Fibroblast of pulmonary artery (primary cell): ENCODE results near the gene EPC2.

Experiments
- DNase-seq: peaks from one replicate; pipeline ENCODE4 v3.0.0-alpha.2; 2010; ENCODE audit warnings: low read depth
- H3K4me3 ChIP-seq: replicated peaks from 2 replicates; pipeline ENCODE4 v1.5.1; 2011; ENCODE audit warnings: low read depth, mild to moderate bottlenecking, control low read depth, low read length, moderate library complexity
- TF ChIP-seq, protein P1 (sequence below): IDR thresholded peaks from 2 replicates; pipeline ENCODE4 v1.5.1; 2011; ENCODE audit warnings: mild to moderate bottlenecking, control low read depth, low read length, inconsistent platforms; ENCODE audit errors: missing control alignments

The EPC2 gene, protein sequence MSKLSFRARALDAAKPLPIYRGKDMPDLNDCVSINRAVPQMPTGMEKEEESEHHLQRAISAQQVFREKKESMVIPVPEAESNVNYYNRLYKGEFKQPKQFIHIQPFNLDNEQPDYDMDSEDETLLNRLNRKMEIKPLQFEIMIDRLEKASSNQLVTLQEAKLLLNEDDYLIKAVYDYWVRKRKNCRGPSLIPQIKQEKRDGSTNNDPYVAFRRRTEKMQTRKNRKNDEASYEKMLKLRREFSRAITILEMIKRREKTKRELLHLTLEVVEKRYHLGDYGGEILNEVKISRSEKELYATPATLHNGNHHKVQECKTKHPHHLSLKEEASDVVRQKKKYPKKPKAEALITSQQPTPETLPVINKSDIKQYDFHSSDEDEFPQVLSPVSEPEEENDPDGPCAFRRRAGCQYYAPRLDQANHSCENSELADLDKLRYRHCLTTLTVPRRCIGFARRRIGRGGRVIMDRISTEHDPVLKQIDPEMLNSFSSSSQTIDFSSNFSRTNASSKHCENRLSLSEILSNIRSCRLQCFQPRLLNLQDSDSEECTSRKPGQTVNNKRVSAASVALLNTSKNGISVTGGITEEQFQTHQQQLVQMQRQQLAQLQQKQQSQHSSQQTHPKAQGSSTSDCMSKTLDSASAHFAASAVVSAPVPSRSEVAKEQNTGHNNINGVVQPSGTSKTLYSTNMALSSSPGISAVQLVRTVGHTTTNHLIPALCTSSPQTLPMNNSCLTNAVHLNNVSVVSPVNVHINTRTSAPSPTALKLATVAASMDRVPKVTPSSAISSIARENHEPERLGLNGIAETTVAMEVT

DNA sequence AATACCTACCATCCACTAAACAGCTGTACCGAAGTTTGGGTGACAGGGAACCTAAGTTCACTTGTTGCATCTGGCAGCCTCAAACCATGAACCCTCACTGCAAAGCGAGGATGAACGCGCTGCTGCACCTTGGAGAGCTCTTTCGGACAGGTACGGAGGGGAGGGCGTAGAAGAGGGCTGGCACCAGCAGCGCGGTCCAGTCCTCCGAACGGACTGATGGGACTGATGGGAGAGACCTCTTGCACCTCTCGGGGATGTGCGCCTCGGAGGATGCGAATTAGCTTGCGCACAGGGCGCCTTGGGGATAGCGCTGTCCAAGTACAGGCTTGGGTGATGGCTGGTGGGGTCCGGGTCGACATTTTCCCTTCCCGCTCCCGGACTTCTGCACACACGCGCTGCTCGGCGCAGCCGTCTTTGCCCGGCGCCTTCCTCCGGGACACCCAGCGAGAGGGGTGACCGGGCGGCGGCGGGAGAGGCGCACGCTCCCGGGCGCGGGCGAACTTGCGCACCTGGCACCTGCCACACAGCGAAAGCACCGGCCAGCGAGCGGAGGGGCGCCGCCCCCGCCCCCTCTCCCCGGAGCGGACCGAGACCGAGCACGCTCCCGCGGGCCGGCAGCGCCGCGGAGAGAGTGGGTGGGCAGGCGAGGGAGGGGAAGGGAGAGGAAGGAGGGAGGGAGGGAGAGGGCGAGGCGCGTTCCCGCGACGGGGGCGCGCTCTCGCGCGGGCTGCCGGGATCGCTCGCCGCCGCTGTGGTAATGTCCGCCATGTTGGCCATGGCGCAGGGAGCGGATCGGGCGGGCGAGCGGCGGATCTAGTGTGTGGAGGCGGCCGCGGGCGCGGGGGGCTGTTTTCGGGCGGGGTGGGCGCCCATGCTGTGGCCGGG is at the start of gene EPC2:
EPC2 (plus strand) TSS at position 754 of the 885 bp plus-strand sequence. CDS start 267 bp downstream, outside the sequence.
- H3K4me3 ChIP-seq: peak within 1 kb of the TSS; percentile 67
- DNase-seq: peak; percentile 90
- TF ChIP-seq, protein P1, sequence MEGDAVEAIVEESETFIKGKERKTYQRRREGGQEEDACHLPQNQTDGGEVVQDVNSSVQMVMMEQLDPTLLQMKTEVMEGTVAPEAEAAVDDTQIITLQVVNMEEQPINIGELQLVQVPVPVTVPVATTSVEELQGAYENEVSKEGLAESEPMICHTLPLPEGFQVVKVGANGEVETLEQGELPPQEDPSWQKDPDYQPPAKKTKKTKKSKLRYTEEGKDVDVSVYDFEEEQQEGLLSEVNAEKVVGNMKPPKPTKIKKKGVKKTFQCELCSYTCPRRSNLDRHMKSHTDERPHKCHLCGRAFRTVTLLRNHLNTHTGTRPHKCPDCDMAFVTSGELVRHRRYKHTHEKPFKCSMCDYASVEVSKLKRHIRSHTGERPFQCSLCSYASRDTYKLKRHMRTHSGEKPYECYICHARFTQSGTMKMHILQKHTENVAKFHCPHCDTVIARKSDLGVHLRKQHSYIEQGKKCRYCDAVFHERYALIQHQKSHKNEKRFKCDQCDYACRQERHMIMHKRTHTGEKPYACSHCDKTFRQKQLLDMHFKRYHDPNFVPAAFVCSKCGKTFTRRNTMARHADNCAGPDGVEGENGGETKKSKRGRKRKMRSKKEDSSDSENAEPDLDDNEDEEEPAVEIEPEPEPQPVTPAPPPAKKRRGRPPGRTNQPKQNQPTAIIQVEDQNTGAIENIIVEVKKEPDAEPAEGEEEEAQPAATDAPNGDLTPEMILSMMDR: no peak

DNA sequence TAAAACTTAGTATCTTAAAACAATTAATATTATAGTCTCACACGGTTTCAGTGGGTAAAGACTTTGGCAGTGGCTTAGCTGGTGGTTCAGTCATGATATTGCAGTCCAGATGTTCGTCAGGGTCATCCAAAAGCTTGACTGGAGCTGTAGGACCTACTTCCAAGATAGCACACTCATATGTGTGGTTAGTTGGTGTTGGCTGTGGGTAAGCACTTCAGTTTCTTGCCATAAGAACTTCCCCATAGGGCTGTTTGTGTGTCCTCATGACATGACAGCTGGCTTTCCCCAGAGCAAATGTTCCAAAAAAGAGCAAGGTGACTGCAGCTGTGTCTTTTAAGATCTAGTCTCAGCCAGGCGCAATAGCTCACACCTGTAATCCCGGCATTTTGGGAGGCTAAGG is 48.5 kb upstream of the EPC2 start:
- DNase-seq: no peak
- H3K4me3 ChIP-seq: no peak overlapping the region
- TF ChIP-seq, protein P1: no peak

DNA sequence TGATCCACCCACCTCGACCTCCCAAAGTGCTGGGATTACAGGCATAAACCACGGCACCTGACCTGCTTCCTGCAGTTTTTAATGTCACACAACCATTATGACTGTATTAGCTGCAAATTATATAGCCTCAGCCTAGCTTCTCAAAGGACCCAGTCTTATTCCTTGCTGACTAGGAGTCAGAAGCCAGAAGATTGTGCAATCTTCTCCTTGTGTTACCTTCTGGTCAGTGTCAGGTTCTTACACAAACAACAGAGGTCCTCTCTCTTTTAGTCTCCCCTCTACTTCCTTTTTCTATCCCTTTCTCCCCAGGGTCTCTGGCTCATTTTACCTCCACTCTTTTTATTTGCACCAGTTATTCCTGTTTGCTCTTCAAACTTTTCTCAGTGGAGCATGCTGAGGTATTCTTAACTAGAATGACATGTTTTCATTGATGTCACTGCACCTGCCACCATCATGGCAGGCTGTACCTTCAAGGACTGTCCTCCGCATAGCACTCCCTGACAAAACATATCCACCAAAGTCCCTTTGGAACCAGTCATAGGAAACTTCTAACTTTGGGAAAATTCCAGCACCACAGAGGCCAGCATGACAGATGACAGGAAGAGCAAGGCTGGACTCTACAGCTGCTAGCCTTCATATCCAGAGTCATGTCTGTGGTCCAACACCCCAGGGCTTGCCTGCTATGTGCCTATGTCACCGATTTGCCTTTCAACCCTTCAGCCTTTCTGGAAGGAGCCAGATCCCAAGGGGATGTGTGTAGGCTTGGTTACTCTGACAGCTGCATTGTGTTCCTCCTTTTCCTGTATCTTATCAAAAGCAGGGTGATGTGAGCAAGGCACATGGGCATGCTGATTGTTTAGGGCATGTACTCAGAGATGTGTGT is 45.2 kb upstream of the EPC2 start:
- TF ChIP-seq, protein P1: no peak
- no peak overlapping the region for H3K4me3 ChIP-seq
- no peak for DNase-seq

DNA sequence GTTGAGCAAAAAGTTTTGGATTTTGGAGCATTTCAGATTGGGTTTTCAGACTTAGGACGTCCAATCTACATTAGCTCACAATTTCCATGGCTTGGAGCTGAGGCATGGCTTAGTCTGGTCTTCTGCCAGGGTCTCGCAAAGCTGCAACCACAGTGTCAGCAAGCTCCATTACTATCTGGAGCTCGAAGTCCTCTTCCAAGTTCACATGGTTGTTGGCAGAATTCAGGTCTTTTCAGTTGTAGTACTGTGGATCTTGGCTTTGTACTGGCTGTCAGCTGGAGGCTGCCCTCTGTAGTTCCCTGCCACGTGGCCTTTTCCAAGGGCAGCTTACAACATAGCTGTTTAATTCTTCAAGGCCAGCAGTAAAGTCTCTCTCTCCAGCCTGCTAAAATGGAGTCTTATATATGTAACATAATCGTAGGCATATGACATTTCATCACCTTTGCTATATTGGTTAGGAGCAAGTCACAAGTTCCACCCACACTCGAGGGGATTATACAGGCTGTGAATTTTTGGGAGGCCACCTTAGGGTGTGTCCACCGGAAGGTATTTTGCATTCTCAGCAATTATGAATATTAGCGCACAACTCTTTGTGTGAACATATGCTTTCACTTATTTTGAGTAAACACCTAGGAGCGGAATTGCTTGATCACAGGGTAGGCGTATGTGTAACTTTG is 41.5 kb upstream of the EPC2 start:
- no peak overlapping the region for H3K4me3 ChIP-seq
- no peak for DNase-seq
- TF ChIP-seq, protein P1: no peak

DNA sequence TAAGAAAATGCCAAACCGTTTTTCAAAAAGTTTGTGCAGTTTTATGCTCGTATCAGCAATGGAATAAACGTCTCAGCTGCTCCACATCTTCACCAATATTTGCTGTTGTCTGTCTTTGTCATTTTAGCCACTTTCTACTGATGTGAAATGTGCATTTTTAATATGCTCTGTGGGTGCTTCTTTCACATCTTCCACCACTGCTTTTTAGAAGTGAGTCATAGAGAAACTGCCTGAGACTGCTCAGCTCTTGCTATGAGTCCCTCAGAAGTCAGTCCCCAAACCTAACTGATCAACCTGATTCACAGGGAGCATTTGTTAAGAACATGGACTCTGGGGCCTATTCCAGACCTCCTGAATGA is 41.0 kb upstream of the EPC2 start:
- no peak overlapping the region for H3K4me3 ChIP-seq
- TF ChIP-seq, protein P1: no peak
- DNase-seq: no peak
